CD14-positive monocyte (primary cell): ENCODE measurements around the gene SENP8. TPM values are rescaled to one million over a fixed set of nuclear protein-coding genes. Genes with fewer than 3 reads are reported as not detected.

Experiments
- DNase-seq, 3 donors: peaks; one replicate each; pipeline ENCODE4 v3.0.0-alpha.2; 2011 to 2022
- H2AFZ ChIP-seq: 2 replicates; pipeline ENCODE4 v1.6.0; 2012; ENCODE audit warnings: mild to moderate bottlenecking, low read depth, low read length, inconsistent platforms; ENCODE audit not compliant: insufficient read depth, poor library complexity, severe bottlenecking
- H3K27ac ChIP-seq, 2 donors: 1 replicate in 1 of 2; 2 replicates in 1 of 2; pipeline ENCODE4 v1.5.1; 2012 to 2013; ENCODE audit warnings: low read length in 2 of 2, control low read depth in 1 of 2, inconsistent platforms in 1 of 2, low read depth in 1 of 2, mild to moderate bottlenecking in 1 of 2
- H3K27me3 ChIP-seq, 2 donors: one replicate each; pipeline versions ENCODE4 v1.6.0 to v1.6.1; 2011 to 2013; ENCODE audit warnings: low read length in 2 of 2; ENCODE audit not compliant: control insufficient read depth in 2 of 2, insufficient read depth in 2 of 2
- H3K36me3 ChIP-seq, 2 donors: replicated peaks in 1 of 2; 1 replicate in 1 of 2; 2 replicates in 1 of 2; pipeline versions ENCODE4 v1.5.1 to v1.6.1; 2012 to 2013; ENCODE audit warnings: low read length in 2 of 2, control low read depth in 1 of 2, inconsistent platforms in 1 of 2, mild to moderate bottlenecking in 1 of 2; ENCODE audit not compliant: insufficient read depth in 2 of 2, control insufficient read depth in 1 of 2
- H3K4me1 ChIP-seq, 2 donors: 1 replicate in 1 of 2; 2 replicates in 1 of 2; pipeline versions ENCODE4 v1.5.1 to v1.6.1; 2012 to 2013; ENCODE audit warnings: low read length in 2 of 2, control low read depth in 1 of 2, inconsistent platforms in 1 of 2, mild to moderate bottlenecking in 1 of 2, moderate library complexity in 1 of 2; ENCODE audit not compliant: insufficient read depth in 2 of 2, control insufficient read depth in 1 of 2
- H3K4me2 ChIP-seq: replicated peaks from 2 replicates; pipeline ENCODE3; 2012; ENCODE audit warnings: low read length, moderate library complexity, mild to moderate bottlenecking; ENCODE audit not compliant: poor library complexity, severe bottlenecking; ENCODE audit errors: extremely low read depth
- H3K4me3 ChIP-seq, 3 experiments: fragments of 200-600 bp in 1 of 3; sonication (generic) in 1 of 3; replicated peaks in 1 of 3; 1 replicate in 2 of 3; 2 replicates in 1 of 3; pipeline ENCODE4 v1.5.1; 2011 to 2013; ENCODE audit warnings: low read length in 3 of 3, mild to moderate bottlenecking in 3 of 3, control low read depth in 2 of 3, low read depth in 2 of 3, inconsistent platforms in 1 of 3, moderate library complexity in 1 of 3
- H3K79me2 ChIP-seq: 2 replicates; pipeline ENCODE4 v1.6.0; 2012; ENCODE audit warnings: mild to moderate bottlenecking, control low read depth, inconsistent platforms, low read length, moderate library complexity; ENCODE audit not compliant: insufficient read depth
- H3K9ac ChIP-seq: 2 replicates; pipeline ENCODE4 v1.6.0; 2017; ENCODE audit warnings: low read length, mild to moderate bottlenecking; ENCODE audit not compliant: insufficient read depth, poor library complexity, severe bottlenecking
- H3K9me3 ChIP-seq, 2 donors: replicated peaks in 1 of 2; 1 replicate in 1 of 2; 2 replicates in 1 of 2; pipeline versions ENCODE4 v1.5.1 to v1.6.1; 2012 to 2013; ENCODE audit warnings: low read length in 2 of 2, control low read depth in 1 of 2; ENCODE audit not compliant: control insufficient read depth in 1 of 2, insufficient read depth in 1 of 2
- H4K20me1 ChIP-seq: 2 replicates; pipeline ENCODE4 v1.6.0; 2012; ENCODE audit warnings: mild to moderate bottlenecking, low read length, control low read depth, moderate library complexity; ENCODE audit not compliant: insufficient read depth
- H3K27ac Mint-ChIP-seq, 7 donors: one replicate each; pipeline ENCODE4 v1.8.0; 2020; ENCODE audit warnings: mild to moderate bottlenecking in 7 of 7, mixed read lengths in 7 of 7, moderate library complexity in 6 of 7, inconsistent platforms in 2 of 7
- H3K27me3 Mint-ChIP-seq, 3 donors: one replicate each; pipeline ENCODE4 v1.8.0; 2021 to 2022; ENCODE audit warnings: low read depth in 3 of 3, mild to moderate bottlenecking in 3 of 3, mixed read lengths in 3 of 3, moderate library complexity in 3 of 3, inconsistent platforms in 1 of 3
- H3K36me3 Mint-ChIP-seq, 2 donors: one replicate each; pipeline ENCODE4 v1.8.0; 2020; ENCODE audit warnings: mixed read lengths in 2 of 2, inconsistent platforms in 1 of 2, mild to moderate bottlenecking in 1 of 2
- H3K4me1 Mint-ChIP-seq: one replicate; pipeline ENCODE4 v1.8.0; 2020; ENCODE audit warnings: mild to moderate bottlenecking, mixed read lengths
- H3K4me3 Mint-ChIP-seq, 2 donors: one replicate each; pipeline ENCODE4 v1.8.0; 2020; ENCODE audit warnings: mild to moderate bottlenecking in 2 of 2, mixed read lengths in 2 of 2, moderate library complexity in 1 of 2
- H3K9me3 Mint-ChIP-seq, 7 donors: one replicate each; pipeline ENCODE4 v1.8.0; 2020 to 2022; ENCODE audit warnings: mixed read lengths in 7 of 7, mild to moderate bottlenecking in 6 of 7, moderate library complexity in 6 of 7, inconsistent platforms in 2 of 7
- WGBS: methylation state at CpG from one replicate; pipeline ENCODE4 v1.1.5; 2013; ENCODE audit warnings: missing lambda C conversion rate; ENCODE audit not compliant: insufficient coverage; 5-methylcytosine and 5-hydroxymethylcytosine counted together
- intact Hi-C, 2 donors: fragments of 100-400 bp; cut with micrococcal nuclease; formaldehyde crosslinking; loops; one replicate each; pipeline versions ENCODE4 v1.15.0 to v1.15.1; 2023
- polyA plus RNA-seq, 3 donors: library from polyadenylated mRNA; depleted of rRNA in 1 of 3; unstranded in 2 of 3; stranded (reverse) in 1 of 3; fragments of 300-500 nt in 2 of 3; fragments of >200 nt in 1 of 3; fragmentation: Illumina TruSeq in 2 of 3; gene quantifications; 1 replicate in 2 of 3; 2 replicates in 1 of 3; pipeline ENCODE4 v1.2.3, GENCODE V29; 2012 to 2021
- TF ChIP-seq, protein P1 (sequence below): fragments of 200-600 bp; IDR thresholded peaks from one replicate; pipeline ENCODE4 v1.8.0; 2022; ENCODE audit warnings: antibody characterized with exemption, mild to moderate bottlenecking

SENP8 gene
- polyA plus RNA-seq, 3 donors, result 0.52 to 1.4 (median 0.79) TPM

DNA sequence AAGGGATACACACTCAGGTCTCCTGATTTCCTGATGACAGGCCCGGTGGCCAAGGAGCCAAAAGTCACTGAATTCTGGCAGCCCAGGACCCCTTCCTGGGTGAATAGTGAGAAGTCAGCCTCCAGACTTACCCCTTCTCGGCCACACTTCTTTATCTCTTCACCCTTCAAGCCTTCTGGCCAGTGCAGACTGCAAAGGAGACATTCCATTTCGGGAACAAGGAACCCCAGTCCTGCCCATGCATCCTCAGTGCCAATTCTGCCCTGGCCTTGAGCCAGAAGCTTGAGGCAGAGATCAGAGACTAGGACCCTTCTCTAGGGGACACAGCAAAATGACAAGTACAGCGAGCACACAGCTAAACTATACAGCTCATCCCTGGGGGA, 50.6 kb downstream of the SENP8 start:
- Mint-ChIP-seq H3K4me1 (no peaks in the 10 kb centered on the region), H3K27me3 (peaks cover 0 to 5% (median 3%) of the 10 kb centered on the region in 3 donors), H3K9me3 (peaks cover 0 to 1% (median 0%) of the 10 kb centered on the region in 7 donors), H3K4me3 (no peak overlapping the region), H3K36me3 (no peaks in the 10 kb centered on the region), H3K27ac (no peak overlapping the region)
- 83% methylated on average over 1 of the region's 4 CpGs for WGBS
- H3K4me1 ChIP-seq, result no peaks in the 10 kb centered on the region
- no peaks in the 10 kb centered on the region for H3K9me3 ChIP-seq
- H3K79me2 ChIP-seq, result no peaks in the 10 kb centered on the region
- no peaks in the 10 kb centered on the region for H3K27me3 ChIP-seq
- H2AFZ ChIP-seq, result no peak overlapping the region
- no peaks in the 10 kb centered on the region for H3K36me3 ChIP-seq
- H4K20me1 ChIP-seq, result no peaks in the 10 kb centered on the region
- H3K27ac ChIP-seq, result no peak overlapping the region
- H3K9ac ChIP-seq, result no peak overlapping the region
- TF ChIP-seq, protein P1, sequence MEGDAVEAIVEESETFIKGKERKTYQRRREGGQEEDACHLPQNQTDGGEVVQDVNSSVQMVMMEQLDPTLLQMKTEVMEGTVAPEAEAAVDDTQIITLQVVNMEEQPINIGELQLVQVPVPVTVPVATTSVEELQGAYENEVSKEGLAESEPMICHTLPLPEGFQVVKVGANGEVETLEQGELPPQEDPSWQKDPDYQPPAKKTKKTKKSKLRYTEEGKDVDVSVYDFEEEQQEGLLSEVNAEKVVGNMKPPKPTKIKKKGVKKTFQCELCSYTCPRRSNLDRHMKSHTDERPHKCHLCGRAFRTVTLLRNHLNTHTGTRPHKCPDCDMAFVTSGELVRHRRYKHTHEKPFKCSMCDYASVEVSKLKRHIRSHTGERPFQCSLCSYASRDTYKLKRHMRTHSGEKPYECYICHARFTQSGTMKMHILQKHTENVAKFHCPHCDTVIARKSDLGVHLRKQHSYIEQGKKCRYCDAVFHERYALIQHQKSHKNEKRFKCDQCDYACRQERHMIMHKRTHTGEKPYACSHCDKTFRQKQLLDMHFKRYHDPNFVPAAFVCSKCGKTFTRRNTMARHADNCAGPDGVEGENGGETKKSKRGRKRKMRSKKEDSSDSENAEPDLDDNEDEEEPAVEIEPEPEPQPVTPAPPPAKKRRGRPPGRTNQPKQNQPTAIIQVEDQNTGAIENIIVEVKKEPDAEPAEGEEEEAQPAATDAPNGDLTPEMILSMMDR, result no peak
- intact Hi-C loops, result no loop called here
- no peak overlapping the region for H3K4me2 ChIP-seq
- no peak for DNase-seq
- no peak overlapping the region for H3K4me3 ChIP-seq

DNA sequence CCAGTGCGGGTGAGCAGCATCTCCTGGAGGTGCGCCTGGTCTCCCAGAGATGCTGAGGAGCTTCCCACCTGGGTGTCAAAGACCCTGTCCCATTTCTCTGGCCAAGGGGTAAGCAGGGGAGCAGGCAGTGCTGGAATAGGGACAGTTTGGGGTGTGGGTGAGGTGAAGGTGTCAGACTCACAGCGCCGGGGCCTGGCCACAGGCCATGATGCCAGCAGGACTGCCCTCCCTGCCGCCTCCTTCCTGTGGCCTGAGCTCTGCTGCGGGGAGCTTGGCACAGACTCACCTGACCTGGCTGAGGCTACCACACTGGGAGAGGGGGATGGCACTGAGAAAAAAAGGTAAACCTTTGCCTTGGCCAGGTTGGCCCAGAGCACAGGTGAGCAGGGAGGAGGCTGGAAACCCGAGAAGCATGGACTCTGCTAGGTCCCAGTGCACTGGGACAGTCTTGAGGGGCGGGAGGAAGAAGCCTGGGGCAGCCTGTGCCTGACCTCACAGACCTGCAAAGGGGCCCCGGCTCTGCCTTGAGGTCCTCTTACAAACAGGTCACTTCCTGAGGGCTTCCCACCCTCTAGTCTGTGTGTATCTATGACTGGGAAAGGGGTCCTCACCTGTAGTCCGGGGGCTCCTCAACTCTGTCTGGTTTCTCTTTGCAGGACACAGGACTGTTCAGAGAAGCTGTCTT, 51.2 kb downstream of the SENP8 start:
- Mint-ChIP-seq H3K9me3 (peaks cover 0 to 1% (median 0%) of the 10 kb centered on the region in 7 donors), H3K4me3 (no peak overlapping the region), H3K27me3 (peaks cover 0 to 6% (median 0%) of the 10 kb centered on the region in 3 donors), H3K4me1 (no peaks in the 10 kb centered on the region), H3K36me3 (no peaks in the 10 kb centered on the region), H3K27ac (no peak overlapping the region)
- no peak overlapping the region for H3K4me3 ChIP-seq
- H3K79me2 ChIP-seq, result no peaks in the 10 kb centered on the region
- 94% methylated on average over 6 of the region's 10 CpGs for WGBS
- no peaks in the 10 kb centered on the region for H3K9me3 ChIP-seq
- H3K27ac ChIP-seq, result no peak overlapping the region
- no peaks in the 10 kb centered on the region for H3K36me3 ChIP-seq
- no peak overlapping the region for H3K9ac ChIP-seq
- no peaks in the 10 kb centered on the region for H4K20me1 ChIP-seq
- H2AFZ ChIP-seq, result no peak overlapping the region
- no peaks in the 10 kb centered on the region for H3K4me1 ChIP-seq
- intact Hi-C loops, result no loop called here
- H3K27me3 ChIP-seq, result no peaks in the 10 kb centered on the region
- TF ChIP-seq, protein P1, result no peak
- no peak for DNase-seq
- H3K4me2 ChIP-seq, result no peak overlapping the region
